Prostate gland (tissue), 2 donors: ENCODE results near the gene ARID4B.

ENCODE experiments used
- POLR2A ChIP-seq: fragments of 450-650 bp; IDR thresholded peaks from one replicate; pipeline ENCODE4 v1.6.1; 2016; ENCODE audit warnings: antibody characterized with exemption, mild to moderate bottlenecking
- TF ChIP-seq, protein P1 (sequence below), 4 experiments: fragments of 200-600 bp in 2 of 4; fragments of 450-650 bp in 2 of 4; sonication (generic) in 2 of 4; IDR thresholded peaks; 1 replicate in 3 of 4; 2 replicates in 1 of 4; pipeline ENCODE4 v1.5.1; 2016 to 2019; ENCODE audit warnings: antibody characterized with exemption in 4 of 4, mild to moderate bottlenecking in 2 of 4, moderate library complexity in 2 of 4

DNA sequence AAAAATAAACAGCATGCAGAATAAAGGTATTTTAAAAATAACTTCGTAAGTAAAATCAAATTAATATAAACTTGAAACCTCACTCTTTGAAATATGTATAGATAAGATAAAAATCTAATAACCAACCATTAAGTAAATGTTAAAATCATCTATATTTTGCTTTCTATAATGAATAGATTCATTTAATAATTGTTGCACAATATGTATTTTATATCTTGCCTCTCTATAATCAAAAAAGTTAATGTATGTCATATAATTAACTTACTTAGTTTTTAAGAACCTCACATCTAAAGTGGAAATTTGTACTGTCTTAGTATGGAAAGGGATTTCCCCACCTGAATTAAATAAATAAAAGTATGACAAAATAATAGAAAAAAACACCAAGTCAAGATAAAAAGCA lies 124.6 kb downstream of the ARID4B start:
- TF ChIP-seq POLR2A = no peak
- TF ChIP-seq, protein P1, sequence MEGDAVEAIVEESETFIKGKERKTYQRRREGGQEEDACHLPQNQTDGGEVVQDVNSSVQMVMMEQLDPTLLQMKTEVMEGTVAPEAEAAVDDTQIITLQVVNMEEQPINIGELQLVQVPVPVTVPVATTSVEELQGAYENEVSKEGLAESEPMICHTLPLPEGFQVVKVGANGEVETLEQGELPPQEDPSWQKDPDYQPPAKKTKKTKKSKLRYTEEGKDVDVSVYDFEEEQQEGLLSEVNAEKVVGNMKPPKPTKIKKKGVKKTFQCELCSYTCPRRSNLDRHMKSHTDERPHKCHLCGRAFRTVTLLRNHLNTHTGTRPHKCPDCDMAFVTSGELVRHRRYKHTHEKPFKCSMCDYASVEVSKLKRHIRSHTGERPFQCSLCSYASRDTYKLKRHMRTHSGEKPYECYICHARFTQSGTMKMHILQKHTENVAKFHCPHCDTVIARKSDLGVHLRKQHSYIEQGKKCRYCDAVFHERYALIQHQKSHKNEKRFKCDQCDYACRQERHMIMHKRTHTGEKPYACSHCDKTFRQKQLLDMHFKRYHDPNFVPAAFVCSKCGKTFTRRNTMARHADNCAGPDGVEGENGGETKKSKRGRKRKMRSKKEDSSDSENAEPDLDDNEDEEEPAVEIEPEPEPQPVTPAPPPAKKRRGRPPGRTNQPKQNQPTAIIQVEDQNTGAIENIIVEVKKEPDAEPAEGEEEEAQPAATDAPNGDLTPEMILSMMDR (IDR thresholded peaks at IDR 0.05) = no peak
